HFF-Myc (cell line): ENCODE results near the gene GALNT2.

Experiments
- DNase-seq: peaks from one replicate; pipeline ENCODE4 v3.0.0-alpha.2; 2011; ENCODE audit warnings: low read depth; ENCODE audit errors: extremely low read depth
- H3K4me3 ChIP-seq: replicated peaks from 2 replicates; pipeline ENCODE4 v1.5.1; 2011; ENCODE audit warnings: low read depth, mild to moderate bottlenecking, control low read depth, low read length
- TF ChIP-seq, protein P1 (sequence below): IDR thresholded peaks from 2 replicates; pipeline ENCODE4 v1.5.1; 2012; ENCODE audit warnings: mild to moderate bottlenecking, low read depth, low read length, control low read depth; ENCODE audit errors: missing control alignments

GALNT2 gene

DNA sequence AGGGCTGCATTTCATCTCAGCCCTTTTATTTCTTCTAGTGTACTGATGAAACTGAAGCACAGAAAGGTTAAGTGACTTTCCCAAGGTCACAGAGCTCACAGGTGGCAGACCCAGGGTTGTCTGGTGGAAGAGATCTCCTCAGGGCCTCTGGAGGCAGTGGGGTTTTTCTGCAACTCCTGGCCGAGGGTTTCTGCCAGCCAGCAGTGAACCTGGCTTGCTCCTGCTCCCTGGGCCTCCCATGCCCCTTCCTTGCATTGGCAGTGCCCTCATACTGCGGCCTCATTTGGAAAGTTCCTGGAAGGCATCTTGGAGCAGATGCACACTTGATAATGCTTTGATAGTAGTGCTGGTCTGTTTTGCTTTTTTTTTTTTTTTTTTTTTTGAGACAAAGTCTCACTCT, 7.7 kb downstream of the GALNT2 start:
- no peak for DNase-seq
- TF ChIP-seq, protein P1, sequence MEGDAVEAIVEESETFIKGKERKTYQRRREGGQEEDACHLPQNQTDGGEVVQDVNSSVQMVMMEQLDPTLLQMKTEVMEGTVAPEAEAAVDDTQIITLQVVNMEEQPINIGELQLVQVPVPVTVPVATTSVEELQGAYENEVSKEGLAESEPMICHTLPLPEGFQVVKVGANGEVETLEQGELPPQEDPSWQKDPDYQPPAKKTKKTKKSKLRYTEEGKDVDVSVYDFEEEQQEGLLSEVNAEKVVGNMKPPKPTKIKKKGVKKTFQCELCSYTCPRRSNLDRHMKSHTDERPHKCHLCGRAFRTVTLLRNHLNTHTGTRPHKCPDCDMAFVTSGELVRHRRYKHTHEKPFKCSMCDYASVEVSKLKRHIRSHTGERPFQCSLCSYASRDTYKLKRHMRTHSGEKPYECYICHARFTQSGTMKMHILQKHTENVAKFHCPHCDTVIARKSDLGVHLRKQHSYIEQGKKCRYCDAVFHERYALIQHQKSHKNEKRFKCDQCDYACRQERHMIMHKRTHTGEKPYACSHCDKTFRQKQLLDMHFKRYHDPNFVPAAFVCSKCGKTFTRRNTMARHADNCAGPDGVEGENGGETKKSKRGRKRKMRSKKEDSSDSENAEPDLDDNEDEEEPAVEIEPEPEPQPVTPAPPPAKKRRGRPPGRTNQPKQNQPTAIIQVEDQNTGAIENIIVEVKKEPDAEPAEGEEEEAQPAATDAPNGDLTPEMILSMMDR, result no peak
- no peak overlapping the region for H3K4me3 ChIP-seq

GRCh38 chr1:230076121-230076520, 9.1 kb downstream of the GALNT2 start:
- H3K4me3 ChIP-seq, result no peak overlapping the region
- DNase-seq, result no peak
- TF ChIP-seq, protein P1, result no peak

GRCh38 chr1:230077011-230077410, 10.0 kb downstream of the GALNT2 start:
- TF ChIP-seq, protein P1, result no peak
- no peak for DNase-seq
- H3K4me3 ChIP-seq, result no peak overlapping the region

- no peak for DNase-seq
- TF ChIP-seq, protein P1, result no peak
- H3K4me3 ChIP-seq, result no peak overlapping the region
These were observed 10.6 kb downstream of the GALNT2 start for GRCh38 chr1:230077436-230078213.

DNA sequence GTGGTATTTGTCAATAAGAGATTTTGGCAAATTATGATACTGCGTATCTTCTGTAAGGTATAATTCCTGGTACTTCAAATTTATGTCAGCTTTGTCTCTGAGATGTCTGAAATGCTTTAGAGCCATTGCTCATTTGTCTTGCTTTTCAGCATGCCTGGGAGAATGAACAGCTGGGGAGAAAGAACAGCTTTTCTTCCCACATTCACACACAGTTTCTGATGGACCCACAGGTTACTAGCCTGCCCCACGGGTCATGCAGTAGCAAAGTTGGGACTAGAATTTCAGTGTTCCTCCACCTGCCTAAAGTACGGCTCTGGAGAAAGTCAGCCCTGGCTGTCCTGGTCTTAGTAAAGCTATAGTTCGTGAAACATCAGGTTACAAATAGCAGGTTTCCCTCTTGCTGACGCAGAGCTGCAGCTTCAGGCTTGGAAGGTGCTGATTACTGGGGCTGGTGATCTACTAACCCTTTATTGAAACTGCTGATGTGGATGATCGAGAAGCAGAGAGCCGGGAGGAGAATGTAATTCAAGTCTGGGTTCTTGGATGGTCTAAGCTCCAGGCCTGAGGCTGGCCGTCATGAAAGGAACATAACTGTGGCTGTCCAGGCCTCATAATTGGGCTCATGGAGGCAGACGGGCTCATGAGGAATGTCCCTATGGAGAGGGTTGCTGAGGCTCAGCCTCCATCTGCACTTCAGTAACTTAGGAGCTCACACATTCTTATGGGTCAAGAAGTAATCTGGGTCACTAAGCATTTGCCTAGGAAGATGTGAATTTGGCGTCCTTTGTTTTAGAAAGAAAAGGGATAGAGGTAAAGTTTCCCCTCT, 12.4 kb downstream of the GALNT2 start:
- TF ChIP-seq, protein P1, result no peak
- H3K4me3 ChIP-seq, result no peak overlapping the region
- no peak for DNase-seq

DNA sequence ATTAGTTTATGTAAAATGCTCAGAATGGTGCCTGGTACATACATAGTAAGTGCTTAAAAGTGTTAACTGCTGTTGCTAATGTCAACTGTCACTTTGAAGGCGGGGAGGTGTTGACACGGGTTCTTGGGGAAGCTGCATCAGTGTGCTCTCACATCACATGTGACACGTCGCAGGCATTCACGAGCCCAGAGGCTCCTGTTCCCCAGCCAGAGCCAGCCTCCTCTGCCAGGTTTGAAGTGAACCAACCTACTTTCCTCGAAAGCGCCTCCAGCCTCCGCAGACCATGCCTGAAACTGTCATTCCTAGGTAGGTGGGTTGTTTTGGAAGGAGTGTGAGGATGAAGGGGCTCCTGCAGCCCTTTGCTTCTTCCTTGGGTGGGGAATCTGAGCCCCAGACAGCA, 13.8 kb downstream of the GALNT2 start:
- TF ChIP-seq, protein P1, result no peak
- no peak for DNase-seq
- no peak overlapping the region for H3K4me3 ChIP-seq
